WTC11 (cell line): ENCODE data around the gene FKBP1A. TPM values are rescaled to one million over a fixed set of nuclear protein-coding genes. Genes with fewer than 3 reads are reported as not detected.

Source experiments
- ATAC-seq: fragments of 200-7000 bp; cut with Tn5 transposase; 2 replicates; pipeline ENCODE4 v1.10.0; 2021; ENCODE audit warnings: mild to moderate bottlenecking, moderate library complexity
- CTCF ChIA-PET: fragments of 300-600 bp; sonication (Branson Sonifier 250); formaldehyde crosslinking; loops from one replicate; lab custom pipeline; 2021; ENCODE audit warnings: antibody characterized with exemption; lab: Charles Lee
- POLR2A ChIA-PET: fragments of 350-600 bp; sonication (Branson Sonifier 250); formaldehyde crosslinking; loops from one replicate; lab custom pipeline; 2021; ENCODE audit warnings: antibody characterized with exemption; lab: Charles Lee
- DNase-seq: peaks from one replicate; pipeline ENCODE4 v3.0.0; 2021; ENCODE audit warnings: low spot score
- H3K27ac Mint-ChIP-seq: 2 replicates; pipeline ENCODE4 v1.8.0; 2021; ENCODE audit warnings: mixed read lengths
- H3K27me3 Mint-ChIP-seq: 2 replicates; pipeline ENCODE4 v1.8.0; 2021; ENCODE audit warnings: low read depth, mild to moderate bottlenecking, moderate library complexity, mixed read lengths
- H3K36me3 Mint-ChIP-seq: 2 replicates; pipeline ENCODE4 v1.8.0; 2021; ENCODE audit warnings: mixed read lengths
- H3K4me1 Mint-ChIP-seq: 2 replicates; pipeline ENCODE4 v1.8.0; 2022; ENCODE audit warnings: mixed read lengths
- H3K4me3 Mint-ChIP-seq: 2 replicates; pipeline ENCODE4 v1.8.0; 2021; ENCODE audit warnings: mild to moderate bottlenecking, moderate library complexity, mixed read lengths
- H3K9me3 Mint-ChIP-seq: 2 replicates; pipeline ENCODE4 v1.8.0; 2021; ENCODE audit warnings: mixed read lengths
- ATF6 ChIP-seq: sonication (generic); formaldehyde crosslinking; IDR thresholded peaks from 2 replicates; pipeline ENCODE4 v1.8.1; 2023; ENCODE audit warnings: mild to moderate bottlenecking, missing genetic modification reagents
- CBFB ChIP-seq: sonication (generic); formaldehyde crosslinking; IDR thresholded peaks from 2 replicates; pipeline ENCODE4 v1.8.1; 2022; ENCODE audit warnings: mild to moderate bottlenecking, low read depth, missing genetic modification reagents
- CDX4 ChIP-seq: fragments of 250-450 bp; sonication (Bioruptor Pico); IDR thresholded peaks from 2 replicates; pipeline ENCODE4 v1.9.0; 2021; ENCODE audit warnings: moderate library complexity, mild to moderate bottlenecking, inconsistent platforms, borderline replicate concordance
- CREM ChIP-seq: sonication (generic); formaldehyde crosslinking; IDR thresholded peaks from 2 replicates; pipeline ENCODE4 v1.8.1; 2022; ENCODE audit warnings: mild to moderate bottlenecking, missing genetic modification reagents, moderate library complexity
- E2F1 ChIP-seq: sonication (generic); formaldehyde crosslinking; IDR thresholded peaks from 2 replicates; pipeline ENCODE4 v1.8.0; 2022; ENCODE audit warnings: mild to moderate bottlenecking, missing genetic modification reagents
- ESRRA ChIP-seq: sonication (generic); formaldehyde crosslinking; IDR thresholded peaks from 2 replicates; pipeline ENCODE4 v1.8.1; 2022; ENCODE audit warnings: mild to moderate bottlenecking, missing genetic modification reagents, borderline replicate concordance
- ETV6 ChIP-seq: sonication (generic); formaldehyde crosslinking; IDR thresholded peaks from 2 replicates; pipeline ENCODE4 v1.8.1; 2022; ENCODE audit warnings: mild to moderate bottlenecking, missing genetic modification reagents
- FOXK1 ChIP-seq: sonication (generic); formaldehyde crosslinking; IDR thresholded peaks from 2 replicates; pipeline ENCODE4 v1.8.0; 2022; ENCODE audit warnings: mild to moderate bottlenecking, moderate library complexity, missing genetic modification reagents
- GABPB1 ChIP-seq: sonication (generic); formaldehyde crosslinking; IDR thresholded peaks from 2 replicates; pipeline ENCODE4 v1.8.1; 2023; ENCODE audit warnings: mild to moderate bottlenecking, missing genetic modification reagents
- HMGA2 ChIP-seq: fragments of 250-450 bp; sonication (Bioruptor Pico); IDR thresholded peaks from 2 replicates; pipeline ENCODE4 v1.4.0; 2021; ENCODE audit warnings: mild to moderate bottlenecking, moderate library complexity
- MLX ChIP-seq: sonication (generic); formaldehyde crosslinking; IDR thresholded peaks from 2 replicates; pipeline ENCODE4 v1.8.1; 2023; ENCODE audit warnings: mild to moderate bottlenecking, missing genetic modification reagents, moderate library complexity
- NR2C2 ChIP-seq: sonication (generic); formaldehyde crosslinking; IDR thresholded peaks from 2 replicates; pipeline ENCODE4 v1.8.0; 2022; ENCODE audit warnings: mild to moderate bottlenecking, missing genetic modification reagents
- NR3C1 ChIP-seq: sonication (generic); formaldehyde crosslinking; conservative IDR thresholded peaks from 2 replicates; pipeline ENCODE4 v1.8.1; 2023; ENCODE audit warnings: low read depth, mild to moderate bottlenecking, missing genetic modification reagents
- OVOL2 ChIP-seq: fragments of 250-450 bp; sonication (Bioruptor Pico); IDR thresholded peaks from 2 replicates; pipeline ENCODE4 v1.9.0; 2021; ENCODE audit warnings: mild to moderate bottlenecking, borderline replicate concordance
- PREB ChIP-seq: sonication (generic); formaldehyde crosslinking; IDR thresholded peaks from 2 replicates; pipeline ENCODE4 v1.8.1; 2022; ENCODE audit warnings: mild to moderate bottlenecking, missing genetic modification reagents, moderate library complexity, borderline replicate concordance
- STAT6 ChIP-seq: sonication (generic); formaldehyde crosslinking; conservative IDR thresholded peaks from 2 replicates; pipeline ENCODE4 v1.8.1; 2023; ENCODE audit warnings: mild to moderate bottlenecking, low read depth, missing genetic modification reagents, moderate library complexity
- ZNF121 ChIP-seq: sonication (generic); formaldehyde crosslinking; IDR thresholded peaks from 2 replicates; pipeline ENCODE4 v1.8.0; 2023; ENCODE audit warnings: missing genetic modification reagents
- total RNA-seq: library from RNA; stranded (reverse); gene quantifications from 3 replicates; pipeline ENCODE4 v1.2.3, GENCODE V29; 2021
- TF ChIP-seq, protein P1 (sequence below): fragments of 250-450 bp; sonication (Bioruptor Pico); conservative IDR thresholded peaks from 2 replicates; pipeline ENCODE4 v1.9.0; 2021; ENCODE audit warnings: mild to moderate bottlenecking

FKBP1A gene
- total RNA-seq, 1 experiment from 2014 or later, result 218 TPM

GRCh38 chr20:1375515-1375914 lies 17.3 kb downstream of the FKBP1A start:
- peaks cover 38% of the 10 kb centered on the region for H3K4me1 Mint-ChIP-seq
- POLR2A ChIA-PET, result no interaction called here

DNA sequence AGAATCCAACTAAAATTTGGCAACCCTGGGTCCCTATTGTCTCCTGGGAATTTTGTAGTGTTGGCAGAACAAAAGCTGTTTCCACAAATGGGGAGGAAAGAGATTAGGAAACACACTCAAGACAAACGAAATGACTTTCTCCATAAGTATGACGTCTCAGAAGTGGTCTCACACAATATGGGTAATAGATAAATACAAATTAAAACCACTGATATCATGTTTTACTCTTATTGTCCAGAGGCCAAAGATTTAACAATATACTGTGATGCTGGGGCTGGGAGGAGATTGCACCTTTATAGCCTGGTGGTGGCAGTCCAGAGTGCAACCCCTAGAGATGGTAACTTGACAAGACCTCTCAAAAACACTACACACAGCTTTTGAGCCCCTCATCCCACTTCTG lies 18.6 kb downstream of the FKBP1A start:
- POLR2A ChIA-PET, result no interaction called here
- H3K27me3 Mint-ChIP-seq, result no peaks in the 10 kb centered on the region
- H3K9me3 Mint-ChIP-seq, result no peaks in the 10 kb centered on the region
- CTCF ChIA-PET, result interaction anchor here (1.2 kb wide), 1 partner anchor 18 kb away, joined by 3 read pairs; no protein-coding TSS in a partner anchor
- ATAC-seq (no peak), DNase-seq (no peak)
- TF ChIP-seq CREM (CRISPR knock-in tag) (no peak), CDX4 (no peak), CBFB (CRISPR knock-in tag) (no peak), MLX (CRISPR knock-in tag) (no peak), FOXK1 (no peak), E2F1 (CRISPR knock-in tag) (no peak), ESRRA (no peak), NR2C2 (CRISPR knock-in tag) (no peak), STAT6 (CRISPR knock-in tag) (no peak), HMGA2 (CRISPR knock-in tag) (no peak), NR3C1 (CRISPR knock-in tag) (no peak)
- peaks cover 19% of the 10 kb centered on the region; the same call in 1 of the 2 replicates for H3K36me3 Mint-ChIP-seq
- no peak overlapping the region for H3K4me3 Mint-ChIP-seq
- H3K27ac Mint-ChIP-seq, result no peak overlapping the region
- H3K4me1 Mint-ChIP-seq, result peaks cover 36% of the 10 kb centered on the region

More at GRCh38 chr20:1375515-1375914, 17.3 kb downstream of the FKBP1A start:
- Mint-ChIP-seq H3K27me3 (no peaks in the 10 kb centered on the region), H3K27ac (no peak overlapping the region), H3K36me3 (peaks cover 19% of the 10 kb centered on the region; the same call in 1 of the 2 replicates)
- DNase-seq, result no peak
- no peak for TF ChIP-seq ETV6 (CRISPR knock-in tag)
- TF ChIP-seq PREB (CRISPR knock-in tag), result no peak
- no peak for TF ChIP-seq GABPB1 (CRISPR knock-in tag)
- TF ChIP-seq ATF6, result no peak
- TF ChIP-seq CREM (CRISPR knock-in tag), result no peak
- TF ChIP-seq OVOL2, result no peak
- TF ChIP-seq MLX (CRISPR knock-in tag), result no peak
- no peak for TF ChIP-seq ZNF121 (CRISPR knock-in tag)
- TF ChIP-seq, protein P1, sequence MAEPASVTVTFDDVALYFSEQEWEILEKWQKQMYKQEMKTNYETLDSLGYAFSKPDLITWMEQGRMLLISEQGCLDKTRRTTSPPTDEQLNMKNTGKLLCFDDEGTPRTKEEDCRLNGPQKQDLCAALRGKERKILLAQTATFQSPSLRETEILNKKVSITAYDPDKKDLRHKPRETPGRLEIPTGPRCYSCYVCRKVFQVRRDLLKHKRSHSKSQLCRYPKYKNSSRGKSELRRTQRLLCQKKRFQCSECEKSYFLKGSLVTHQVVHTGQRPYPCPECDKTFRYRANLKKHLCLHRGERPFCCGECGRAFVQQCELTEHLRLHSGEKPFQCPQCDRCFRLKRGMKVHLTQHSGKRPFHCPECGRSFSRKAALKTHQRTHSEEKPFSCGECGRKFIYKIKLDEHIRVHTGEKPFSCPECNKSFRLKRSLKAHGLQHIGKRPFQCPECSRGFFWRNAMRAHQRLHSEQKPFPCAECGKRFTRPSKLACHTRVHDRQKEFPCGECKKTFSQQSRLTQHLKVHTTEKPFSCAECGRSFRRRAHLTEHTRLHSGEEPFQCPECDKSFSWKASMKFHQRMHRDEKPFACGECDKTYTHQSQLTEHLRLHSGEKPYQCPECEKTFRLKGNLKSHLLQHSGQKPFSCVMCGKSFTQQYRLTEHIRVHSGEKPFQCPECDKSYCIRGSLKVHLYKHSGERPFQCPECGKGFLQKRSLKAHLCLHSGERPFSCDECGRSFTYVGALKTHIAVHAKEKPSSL (CRISPR knock-in tag), result no peak
- TF ChIP-seq, all 79 proteins: peak for 0
- Mint-ChIP-seq H3K9me3 (no peaks in the 10 kb centered on the region), H3K4me3 (no peak overlapping the region)
- CTCF ChIA-PET, result no interaction called here
- ATAC-seq, result no peak
